Measurements from ENCODE around the gene FLVCR1.

FLVCR1 gene

GRCh38 chr1:212928323-212929291 lies 70.5 kb downstream of the FLVCR1 start:
- Histone ChIP-seq H3K9me3 (no peaks in the 10 kb centered on the region), H3K27ac (no peak overlapping the region), H3K36me3 (no peaks in the 10 kb centered on the region), H3K4me1 (ENCODE audit: control insufficient read depth in 1 of 2, insufficient read depth in 1 of 2, low read depth in 1 of 2, low read length in 1 of 2) (no peaks in the 10 kb centered on the region), H3K27me3 (peaks cover 13% of the 10 kb centered on the region), H3K4me3 (ENCODE audit: low read depth in 1 of 2, low read length in 1 of 2) (no peak overlapping the region)
- TF ChIP-seq CTCF (IDR thresholded peaks at IDR 0.05): no peak

GRCh38 chr1:212930986-212931678 lies 73.1 kb downstream of the FLVCR1 start:
- Histone ChIP-seq H3K27me3 (no peaks in the 10 kb centered on the region), H3K27ac (no peak overlapping the region), H3K9me3 (no peaks in the 10 kb centered on the region), H3K4me3 (ENCODE audit: low read depth in 1 of 2, low read length in 1 of 2) (no peak overlapping the region), H3K4me1 (ENCODE audit: control insufficient read depth in 1 of 2, insufficient read depth in 1 of 2, low read depth in 1 of 2, low read length in 1 of 2) (no peaks in the 10 kb centered on the region), H3K36me3 (no peaks in the 10 kb centered on the region)
- no peak for TF ChIP-seq CTCF (IDR thresholded peaks at IDR 0.05)

DNA sequence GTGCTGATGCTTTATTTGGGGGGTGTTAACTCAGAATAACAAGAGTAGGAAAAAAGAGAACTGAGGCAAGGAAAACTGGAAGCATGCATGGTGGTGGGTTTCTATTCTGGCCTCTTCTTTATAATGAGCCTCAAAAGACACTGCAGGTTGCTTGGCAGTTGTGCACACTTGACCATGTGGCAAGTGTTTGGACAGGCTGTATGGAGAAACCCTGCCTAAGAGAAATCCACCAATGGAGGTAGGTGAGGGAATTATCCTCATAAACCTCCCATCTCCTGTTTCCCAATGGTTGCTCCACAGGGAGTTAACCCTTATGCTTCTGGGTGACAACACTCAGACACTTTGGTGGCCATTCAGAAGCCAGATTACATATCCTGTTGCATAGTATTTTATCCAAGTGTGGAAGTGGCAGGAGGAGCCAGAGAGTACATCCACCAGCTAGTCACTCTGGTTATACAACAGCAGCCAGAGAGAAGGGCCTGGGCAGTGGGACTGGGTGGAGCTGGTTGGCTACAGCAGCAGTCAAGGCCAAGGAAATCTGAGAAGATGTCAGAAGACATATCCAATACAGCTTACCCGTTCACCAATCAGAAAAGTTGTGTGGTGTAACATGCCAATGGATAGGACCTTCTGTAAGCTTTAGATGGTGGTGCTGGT lies 75.9 kb downstream of the FLVCR1 start:
- Histone ChIP-seq H3K36me3 (no peaks in the 10 kb centered on the region), H3K9me3 (no peaks in the 10 kb centered on the region), H3K27ac (no peak overlapping the region), H3K27me3 (no peaks in the 10 kb centered on the region), H3K4me3 (ENCODE audit: low read depth in 1 of 2, low read length in 1 of 2) (no peak overlapping the region), H3K4me1 (ENCODE audit: control insufficient read depth in 1 of 2, insufficient read depth in 1 of 2, low read depth in 1 of 2, low read length in 1 of 2) (no peaks in the 10 kb centered on the region)
- TF ChIP-seq CTCF (IDR thresholded peaks at IDR 0.05): no peak

GRCh38 chr1:212935387-212935981 lies 77.4 kb downstream of the FLVCR1 start:
- Histone ChIP-seq H3K27ac (no peak overlapping the region), H3K4me3 (ENCODE audit: low read depth in 1 of 2, low read length in 1 of 2) (no peak overlapping the region), H3K4me1 (ENCODE audit: control insufficient read depth in 1 of 2, insufficient read depth in 1 of 2, low read depth in 1 of 2, low read length in 1 of 2) (no peaks in the 10 kb centered on the region), H3K36me3 (no peaks in the 10 kb centered on the region), H3K27me3 (no peaks in the 10 kb centered on the region), H3K9me3 (no peaks in the 10 kb centered on the region)
- no peak for TF ChIP-seq CTCF (IDR thresholded peaks at IDR 0.05)

DNA sequence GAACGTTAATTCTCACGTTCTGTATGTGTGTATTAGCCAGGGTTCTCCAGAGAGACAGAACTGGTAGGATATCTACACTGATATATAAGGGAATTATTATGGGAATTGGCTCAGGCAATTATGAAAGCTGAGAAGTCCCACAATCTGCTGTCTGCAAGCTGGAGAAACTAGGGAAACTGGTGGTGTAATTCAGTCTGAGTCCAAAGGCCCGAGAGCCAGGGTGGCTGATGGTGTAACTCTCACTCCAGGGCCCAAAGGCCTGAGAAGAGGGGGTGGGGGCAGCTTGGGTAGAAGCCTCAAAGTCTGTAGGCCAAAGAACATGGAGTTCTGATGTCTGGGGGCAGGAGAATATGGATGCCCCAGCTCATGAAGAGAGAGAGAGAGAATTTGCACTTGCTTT lies 79.0 kb downstream of the FLVCR1 start:
- no peak for TF ChIP-seq CTCF (IDR thresholded peaks at IDR 0.05)
- Histone ChIP-seq H3K27me3 (no peaks in the 10 kb centered on the region), H3K9me3 (no peaks in the 10 kb centered on the region), H3K4me3 (ENCODE audit: low read depth in 1 of 2, low read length in 1 of 2) (no peak overlapping the region), H3K27ac (no peak overlapping the region), H3K4me1 (ENCODE audit: control insufficient read depth in 1 of 2, insufficient read depth in 1 of 2, low read depth in 1 of 2, low read length in 1 of 2) (no peaks in the 10 kb centered on the region), H3K36me3 (no peaks in the 10 kb centered on the region)
